Measurements from ENCODE around the gene SLC38A10. TPM values are rescaled to one million over a fixed set of nuclear protein-coding genes. Genes with fewer than 3 reads are reported as not detected.

SLC38A10 gene
- total and polyA plus RNA-seq, 4 donors = 26.7 to 76.8 (median 59.1) TPM

GRCh38 chr17:81195941-81196495 lies 99.1 kb downstream of the SLC38A10 start:
- DNase-seq (ENCODE audit: low read depth in 4 of 6, low spot score in 6 of 6) = no peak
- 94% methylated on average over 14 of the region's 14 CpGs for WGBS (ENCODE audit: insufficient coverage)
- Histone ChIP-seq H3K9me3 (ENCODE audit: control insufficient read depth, insufficient read depth, low read length) (no peaks in the 10 kb centered on the region), H3K27me3 (ENCODE audit: control insufficient read depth, insufficient read depth, low read length) (no peaks in the 10 kb centered on the region), H3K4me1 (ENCODE audit: control insufficient read depth, insufficient read depth, low read length) (peaks cover 9% of the 10 kb centered on the region), H3K27ac (ENCODE audit: low read depth, low read length) (no peak overlapping the region), H3K36me3 (ENCODE audit: control insufficient read depth, insufficient read depth, low read length) (peaks cover 100% of the 10 kb centered on the region), H3K4me3 (ENCODE audit: low read depth, low read length) (no peak overlapping the region)

Other genes starting within 250 kb of the SLC38A10 start
- gene PVALEF, start 129.8 kb downstream of the SLC38A10 start, total RNA-seq = under 1 TPM in 1 of 2 donors, not detected in 1; 0.11 TPM
- gene PVALEF, start 129.8 kb downstream of the SLC38A10 start, polyA plus RNA-seq (ENCODE audit: insufficient read length in 2 of 2) = under 1 TPM; 0.73 to 0.90 TPM
- gene AATK, start 129.1 kb downstream of the SLC38A10 start, total RNA-seq = 10 to 100 TPM; 41.9 to 94.4 TPM
- 100 to 1,000 TPM; 128 to 149 TPM for gene AATK, start 129.1 kb downstream of the SLC38A10 start, polyA plus RNA-seq (ENCODE audit: insufficient read length in 2 of 2)
- gene CEP131, start 72.3 kb downstream of the SLC38A10 start, total RNA-seq = 10 to 100 TPM in 1 of 2 donors, 1 to 10 TPM in 1; 7.2 to 13.6 TPM
- 10 to 100 TPM; 23.0 to 26.6 TPM for gene CEP131, start 72.3 kb downstream of the SLC38A10 start, polyA plus RNA-seq (ENCODE audit: insufficient read length in 2 of 2)
- 10 to 100 TPM in 1 of 2 donors, 1 to 10 TPM in 1; 7.7 to 13.6 TPM for gene TEPSIN, start 56.3 kb downstream of the SLC38A10 start, total RNA-seq
- 10 to 100 TPM; 24.8 to 33.8 TPM for gene TEPSIN, start 56.3 kb downstream of the SLC38A10 start, polyA plus RNA-seq (ENCODE audit: insufficient read length in 2 of 2)
- gene NDUFAF8, start 56.0 kb downstream of the SLC38A10 start, total RNA-seq = 10 to 100 TPM in 1 of 2 donors, 1 to 10 TPM in 1; 9.4 to 87.6 TPM
- 10 to 100 TPM; 72.4 to 75.4 TPM for gene NDUFAF8, start 56.0 kb downstream of the SLC38A10 start, polyA plus RNA-seq (ENCODE audit: insufficient read length in 2 of 2)
- 10 to 100 TPM in 1 of 2 donors, 1 to 10 TPM in 1; 9.3 to 10.3 TPM for gene BAHCC1, start 100.2 kb upstream of the SLC38A10 start, total RNA-seq
- 10 to 100 TPM; 30.7 to 33.4 TPM for gene BAHCC1, start 100.2 kb upstream of the SLC38A10 start, polyA plus RNA-seq (ENCODE audit: insufficient read length in 2 of 2)
- gene ACTG1, start 217.5 kb upstream of the SLC38A10 start, total RNA-seq = 1,000 to 10,000 TPM; 1,777 to 2,883 TPM
- 1,000 to 10,000 TPM; 3,154 to 3,460 TPM for gene ACTG1, start 217.5 kb upstream of the SLC38A10 start, polyA plus RNA-seq (ENCODE audit: insufficient read length in 2 of 2)
- 1 to 10 TPM in 1 of 2 donors, under 1 TPM in 1; 0.89 to 1.7 TPM for gene FSCN2, start 233.1 kb upstream of the SLC38A10 start, total RNA-seq
- gene FSCN2, start 233.1 kb upstream of the SLC38A10 start, polyA plus RNA-seq (ENCODE audit: insufficient read length in 2 of 2) = 1 to 10 TPM; 1.5 to 3.1 TPM